Urinary bladder (tissue), 4 donors: ENCODE measurements around the gene ARL13B. TPM values are rescaled to one million over a fixed set of nuclear protein-coding genes. Genes with fewer than 3 reads are reported as not detected.
"Not testable (repeated sequence)": the region's sequence is repeated elsewhere in the genome, so short reads cannot be mapped to it uniquely, and the experiment has no call there.

Source experiments
- DNase-seq: peaks from one replicate; pipeline ENCODE4 v3.0.0-alpha.2; 2015; ENCODE audit errors: extremely low spot score
- H3K27ac ChIP-seq: one replicate; pipeline ENCODE4 v1.5.1; 2013; ENCODE audit warnings: low read depth, mild to moderate bottlenecking, moderate library complexity
- H3K36me3 ChIP-seq: one replicate; pipeline ENCODE4 v1.6.1; 2013; ENCODE audit warnings: mild to moderate bottlenecking, moderate library complexity; ENCODE audit not compliant: insufficient read depth
- H3K4me1 ChIP-seq: one replicate; pipeline ENCODE4 v1.6.1; 2013; ENCODE audit warnings: mild to moderate bottlenecking, moderate library complexity; ENCODE audit not compliant: insufficient read depth
- H3K4me3 ChIP-seq: one replicate; pipeline ENCODE4 v1.5.1; 2013; ENCODE audit warnings: low read depth, low read length
- WGBS: extraction: QIAGEN DNeasy Blood & Tissue Kit; methylation state at CpG from one replicate; pipeline ENCODE4 v1.1.7; 2013; 5-methylcytosine and 5-hydroxymethylcytosine counted together
- polyA plus RNA-seq: library from polyadenylated mRNA; stranded (reverse); fragments of 200-250 nt; gene quantifications from one replicate; pipeline ENCODE4 v1.2.3, GENCODE V29; 2013
- small RNA-seq: library from RNA; depleted of rRNA; stranded (forward); fragments of <200 nt; gene quantifications from one replicate; pipeline ENCODE3, GENCODE V24; 2014
- total RNA-seq: library from RNA; depleted of rRNA; stranded (reverse); fragments of >200 nt; gene quantifications from one replicate; pipeline ENCODE4 v1.2.3, GENCODE V29; 2014
- donor health status: healthy with polysubstance abuse.
- donor health status: healthy.

ARL13B gene
- total and polyA plus RNA-seq, 2 donors = 9.6 to 18.0 TPM

GRCh38 chr3:94080552-94080951, 100.6 kb downstream of the ARL13B start:
- not testable (repeated sequence) for H3K4me3 ChIP-seq, H3K27ac ChIP-seq, H3K4me1 ChIP-seq, DNase-seq, H3K36me3 ChIP-seq
- 89% methylated on average over 5 of the region's 5 CpGs for WGBS

- Histone ChIP-seq H3K36me3 (no peaks in the 10 kb centered on the region), H3K4me1 (no peaks in the 10 kb centered on the region), H3K4me3 (no peak overlapping the region), H3K27ac (no peak overlapping the region)
- WGBS = 73% methylated on average over 5 of the region's 5 CpGs
- no peak for DNase-seq
These were observed 101.9 kb downstream of the ARL13B start for GRCh38 chr3:94081884-94082283.

GRCh38 chr3:94082391-94082937, 102.5 kb downstream of the ARL13B start:
- Histone ChIP-seq H3K27ac (no peak overlapping the region), H3K4me3 (no peak overlapping the region), H3K4me1 (no peaks in the 10 kb centered on the region), H3K36me3 (no peaks in the 10 kb centered on the region)
- WGBS = 88% methylated on average over 8 of the region's 8 CpGs
- no peak for DNase-seq

GRCh38 chr3:94083261-94083660, 103.3 kb downstream of the ARL13B start:
- DNase-seq = no peak
- 92% methylated on average over 4 of the region's 4 CpGs for WGBS
- H3K4me1 ChIP-seq = no peaks in the 10 kb centered on the region
- no peak overlapping the region for H3K27ac ChIP-seq
- H3K4me3 ChIP-seq = no peak overlapping the region
- no peaks in the 10 kb centered on the region for H3K36me3 ChIP-seq

- 96% methylated on average over 1 of the region's 1 CpG for WGBS
- Histone ChIP-seq H3K4me1 (no peaks in the 10 kb centered on the region), H3K36me3 (peaks cover 2% of the 10 kb centered on the region), H3K27ac (no peak overlapping the region), H3K4me3 (no peak overlapping the region)
- no peak for DNase-seq
These were observed 109.2 kb downstream of the ARL13B start for GRCh38 chr3:94089126-94089525.

GRCh38 chr3:94092086-94092485, 112.1 kb downstream of the ARL13B start:
- Histone ChIP-seq H3K36me3 (peaks cover 8% of the 10 kb centered on the region), H3K27ac (no peak overlapping the region), H3K4me3 (no peak overlapping the region), H3K4me1 (no peaks in the 10 kb centered on the region)
- DNase-seq = no peak
- WGBS = 96% methylated on average over 1 of the region's 1 CpG

GRCh38 chr3:94093151-94093550, 113.2 kb downstream of the ARL13B start:
- DNase-seq = no peak
- H3K4me3 ChIP-seq = no peak overlapping the region
- H3K36me3 ChIP-seq = peaks cover 13% of the 10 kb centered on the region
- H3K27ac ChIP-seq = no peak overlapping the region
- WGBS = 82% methylated on average over 1 of the region's 1 CpG
- H3K4me1 ChIP-seq = no peaks in the 10 kb centered on the region

GRCh38 chr3:94095111-94095510, 115.2 kb downstream of the ARL13B start:
- Histone ChIP-seq H3K27ac (no peak overlapping the region), H3K4me3 (no peak overlapping the region), H3K36me3 (peaks cover 13% of the 10 kb centered on the region), H3K4me1 (no peaks in the 10 kb centered on the region)
- 100% methylated on average over 2 of the region's 2 CpGs for WGBS
- no peak for DNase-seq

- Histone ChIP-seq H3K36me3 (peaks cover 13% of the 10 kb centered on the region), H3K27ac (no peak overlapping the region), H3K4me3 (no peak overlapping the region), H3K4me1 (no peaks in the 10 kb centered on the region)
- 76% methylated on average over 3 of the region's 3 CpGs for WGBS
- DNase-seq = no peak
These were observed 118.5 kb downstream of the ARL13B start for GRCh38 chr3:94098452-94098851.

- H3K4me3 ChIP-seq = no peak overlapping the region
- peaks cover 13% of the 10 kb centered on the region for H3K36me3 ChIP-seq
- WGBS = 75% methylated on average over 1 of the region's 1 CpG
- no peak for DNase-seq
- no peak overlapping the region for H3K27ac ChIP-seq
- H3K4me1 ChIP-seq = no peaks in the 10 kb centered on the region
These were observed 119.4 kb downstream of the ARL13B start for GRCh38 chr3:94099311-94099710.

- no peak for DNase-seq
- H3K36me3 ChIP-seq = peaks cover 8% of the 10 kb centered on the region
- no peaks in the 10 kb centered on the region for H3K4me1 ChIP-seq
- 51% methylated on average over 4 of the region's 4 CpGs for WGBS
- H3K27ac ChIP-seq = no peak overlapping the region
- H3K4me3 ChIP-seq = no peak overlapping the region
These were observed 121.9 kb downstream of the ARL13B start for GRCh38 chr3:94101860-94102259.

Small RNA genes lying within 50 kb of the gene (small RNA-seq; reads per million reads assigned to genes)
- gene RF00019 (not detected), gene RNU6-511P (not detected)

Other genes with a start within 250 kb of the ARL13B start
- 49.2 TPM for gene PROS1, start 6.3 kb upstream of the ARL13B start, total RNA-seq
- gene PROS1, start 6.3 kb upstream of the ARL13B start, polyA plus RNA-seq = 43.6 TPM
- gene STX19, start 48.4 kb downstream of the ARL13B start, total RNA-seq = 0.48 TPM
- 0.14 TPM for gene STX19, start 48.4 kb downstream of the ARL13B start, polyA plus RNA-seq
- gene DHFR2, start 82.8 kb downstream of the ARL13B start, total RNA-seq = 9.5 TPM
- 8.0 TPM for gene DHFR2, start 82.8 kb downstream of the ARL13B start, polyA plus RNA-seq
- 41.4 TPM for gene NSUN3, start 82.9 kb downstream of the ARL13B start, total RNA-seq
- 7.1 TPM for gene NSUN3, start 82.9 kb downstream of the ARL13B start, polyA plus RNA-seq